Right renal pelvis (tissue), 4 donors: ENCODE measurements around the gene ENSA. TPM values are rescaled to one million over a fixed set of nuclear protein-coding genes. Genes with fewer than 3 reads are reported as not detected.

Experiments used
- polyA plus RNA-seq, 4 donors: library from polyadenylated mRNA; unstranded; fragments of 120-200 nt; gene quantifications; one replicate each; pipeline ENCODE4 v1.2.1, GENCODE V29; 2013; ENCODE audit not compliant: insufficient read length in 4 of 4

The ENSA gene
- polyA plus RNA-seq, 4 donors: 220 to 235 (median 227) TPM

Other genes with a start within 250 kb of the ENSA start
- 10 to 100 TPM; 24.2 to 28.0 (median 26.0) TPM for gene TARS2, start 142.2 kb downstream of the ENSA start, polyA plus RNA-seq
- gene ECM1, start 121.5 kb downstream of the ENSA start, polyA plus RNA-seq: 10 to 100 TPM; 12.0 to 22.1 (median 14.6) TPM
- under 1 TPM in 2 of 4 donors, not detected in 2; 0.42 to 0.44 TPM for gene FALEC, start 113.9 kb downstream of the ENSA start, polyA plus RNA-seq
- 10 to 100 TPM; 12.4 to 21.0 (median 13.8) TPM for gene ADAMTSL4, start 80.2 kb downstream of the ENSA start, polyA plus RNA-seq
- gene MCL1, start 50.0 kb downstream of the ENSA start, polyA plus RNA-seq: 100 to 1,000 TPM; 155 to 206 (median 189) TPM
- gene GOLPH3L, start 67.5 kb upstream of the ENSA start, polyA plus RNA-seq: 10 to 100 TPM; 35.3 to 46.8 (median 43.3) TPM
- gene HORMAD1, start 91.3 kb upstream of the ENSA start, polyA plus RNA-seq: not detected
- 10 to 100 TPM; 10.6 to 13.8 (median 11.6) TPM for gene CTSS, start 136.2 kb upstream of the ENSA start, polyA plus RNA-seq
- gene CTSK, start 178.6 kb upstream of the ENSA start, polyA plus RNA-seq: 10 to 100 TPM; 19.0 to 30.6 (median 25.3) TPM
- 10 to 100 TPM; 46.9 to 58.6 (median 56.8) TPM for gene ARNT, start 247.0 kb upstream of the ENSA start, polyA plus RNA-seq